Tibial nerve (tissue), 4 donors: ENCODE data around the gene C14orf180. TPM values are rescaled to one million over a fixed set of nuclear protein-coding genes. Genes with fewer than 3 reads are reported as not detected.

ENCODE experiments used
- DNase-seq, 2 donors: peaks; one replicate each; pipeline ENCODE4 v3.0.0-alpha.2; 2019; ENCODE audit warnings: low spot score in 2 of 2
- H3K27ac ChIP-seq, 4 donors: fragments of 200-600 bp; sonication (generic) in 3 of 4; one replicate each; pipeline ENCODE4 v1.5.1; 2017 to 2019; ENCODE audit warnings: mild to moderate bottlenecking in 1 of 4
- H3K27me3 ChIP-seq, 2 donors: fragments of 200-600 bp; sonication (generic) in 1 of 2; one replicate each; pipeline versions ENCODE4 v1.5.1 to v1.6.0; 2017 to 2019
- H3K36me3 ChIP-seq, 3 donors: fragments of 200-600 bp; sonication (generic); one replicate each; pipeline ENCODE4 v1.5.1; 2018 to 2019
- H3K4me1 ChIP-seq, 4 donors: fragments of 200-600 bp; sonication (generic) in 3 of 4; one replicate each; pipeline ENCODE4 v1.5.1; 2017 to 2019
- H3K4me3 ChIP-seq, 4 donors: fragments of 200-600 bp; sonication (generic) in 3 of 4; one replicate each; pipeline ENCODE4 v1.5.1; 2017 to 2019; ENCODE audit warnings: mild to moderate bottlenecking in 1 of 4, moderate library complexity in 1 of 4
- H3K9me3 ChIP-seq, 4 donors: fragments of 200-600 bp; sonication (generic) in 3 of 4; one replicate each; pipeline ENCODE4 v1.5.1; 2017 to 2019
- CTCF ChIP-seq, 5 experiments: fragments of 200-600 bp in 3 of 5; fragments of 450-650 bp in 2 of 5; sonication (generic) in 3 of 5; IDR thresholded peaks; one replicate each; pipeline ENCODE4 v1.5.1; 2016 to 2019; ENCODE audit warnings: antibody characterized with exemption in 5 of 5, mild to moderate bottlenecking in 3 of 5, moderate library complexity in 2 of 5
- EP300 ChIP-seq, 2 donors: sonication (generic); formaldehyde crosslinking; IDR thresholded peaks; one replicate each; pipeline ENCODE4 v1.6.1; 2017; ENCODE audit warnings: antibody characterized with exemption in 2 of 2, mild to moderate bottlenecking in 1 of 2
- POLR2A ChIP-seq, 2 donors: fragments of 450-650 bp; IDR thresholded peaks; one replicate each; pipeline ENCODE4 v1.6.1; 2017; ENCODE audit warnings: antibody characterized with exemption in 2 of 2, mild to moderate bottlenecking in 2 of 2, moderate library complexity in 2 of 2
- WGBS, 2 donors: methylation state at CpG; one replicate each; pipeline ENCODE4 v1.1.5; 2018; 5-methylcytosine and 5-hydroxymethylcytosine counted together
- total RNA-seq, 4 donors: library from RNA; depleted of rRNA; stranded (reverse); fragments of >200 nt; gene quantifications; one replicate each; pipeline ENCODE4 v1.1.0, GENCODE V29; 2016

C14orf180 gene
- total RNA-seq, 4 donors from 2014 or later, result 6.1 to 31.2 (median 11.1) TPM

- WGBS, 2 donors, result 48 to 52% methylated on average over 3 of the region's 3 CpGs
- no peak for TF ChIP-seq EP300 (IDR thresholded peaks at IDR 0.05)
- TF ChIP-seq POLR2A (IDR thresholded peaks at IDR 0.05), result no peak
- TF ChIP-seq CTCF (IDR thresholded peaks at IDR 0.05), result no peak
- Histone ChIP-seq H3K27me3 (peaks cover 0 to 7% of the 10 kb centered on the region in 2 donors), H3K4me1 (no peaks in the 10 kb centered on the region), H3K4me3 (no peak overlapping the region), H3K36me3 (no peaks in the 10 kb centered on the region), H3K9me3 (no peaks in the 10 kb centered on the region), H3K27ac (no peak overlapping the region)
- no peak for DNase-seq
Observed at GRCh38 chr14:104534036-104534435, 45.5 kb upstream of the C14orf180 start.

- DNase-seq, result no peak
- Histone ChIP-seq H3K9me3 (no peaks in the 10 kb centered on the region), H3K27ac (no peak overlapping the region), H3K4me3 (no peak overlapping the region), H3K4me1 (no peaks in the 10 kb centered on the region), H3K36me3 (no peaks in the 10 kb centered on the region), H3K27me3 (peaks cover 0 to 10% of the 10 kb centered on the region in 2 donors)
- WGBS, 2 donors, result 37 to 39% methylated on average over 8 of the region's 8 CpGs
- no peak for TF ChIP-seq EP300 (IDR thresholded peaks at IDR 0.05)
- no peak for TF ChIP-seq POLR2A (IDR thresholded peaks at IDR 0.05)
- no peak for TF ChIP-seq CTCF (IDR thresholded peaks at IDR 0.05)
Observed at GRCh38 chr14:104536942-104537612, 42.5 kb upstream of the C14orf180 start.

GRCh38 chr14:104537613-104537988 is 42.0 kb upstream of the C14orf180 start:
- H3K36me3 ChIP-seq, result no peaks in the 10 kb centered on the region
- peaks cover 0 to 10% of the 10 kb centered on the region in 2 donors for H3K27me3 ChIP-seq
- 57 to 69% methylated on average over 3 of the region's 3 CpGs for WGBS, 2 donors
- no peak overlapping the region for H3K27ac ChIP-seq
- no peaks in the 10 kb centered on the region for H3K4me1 ChIP-seq
- DNase-seq, result no peak
- H3K4me3 ChIP-seq, result no peak overlapping the region
- TF ChIP-seq EP300 (IDR thresholded peaks at IDR 0.05), result no peak
- no peaks in the 10 kb centered on the region for H3K9me3 ChIP-seq

- H3K27ac ChIP-seq, result no peak overlapping the region
- no peak overlapping the region for H3K4me3 ChIP-seq
- no peaks in the 10 kb centered on the region for H3K9me3 ChIP-seq
- H3K36me3 ChIP-seq, result no peaks in the 10 kb centered on the region
- no peak for DNase-seq
- 78 to 79% methylated on average over 11 of the region's 11 CpGs for WGBS, 2 donors
- H3K27me3 ChIP-seq, result peaks cover 0 to 42% of the 10 kb centered on the region in 2 donors
- H3K4me1 ChIP-seq, result no peaks in the 10 kb centered on the region
- TF ChIP-seq EP300 (IDR thresholded peaks at IDR 0.05) (no peak), POLR2A (IDR thresholded peaks at IDR 0.05) (no peak), CTCF (IDR thresholded peaks at IDR 0.05) (no peak)
Observed at GRCh38 chr14:104541905-104542465, 37.6 kb upstream of the C14orf180 start.

GRCh38 chr14:104542871-104543830 is 36.4 kb upstream of the C14orf180 start:
- H3K36me3 ChIP-seq, result no peaks in the 10 kb centered on the region
- H3K27me3 ChIP-seq, result peaks cover 0 to 52% of the 10 kb centered on the region in 2 donors
- H3K4me3 ChIP-seq, result no peak overlapping the region
- no peaks in the 10 kb centered on the region for H3K9me3 ChIP-seq
- H3K27ac ChIP-seq, result no peak overlapping the region
- DNase-seq, result no peak
- H3K4me1 ChIP-seq, result no peaks in the 10 kb centered on the region
- 75 to 81% methylated on average over 16 of the region's 16 CpGs for WGBS, 2 donors
- TF ChIP-seq CTCF (IDR thresholded peaks at IDR 0.05) (no peak), POLR2A (IDR thresholded peaks at IDR 0.05) (no peak), EP300 (IDR thresholded peaks at IDR 0.05) (no peak)
